Liver (tissue), 3 donors: Measurements from ENCODE around the gene GRK7.

Experiments used
- ATF3 ChIP-seq: IDR thresholded peaks from 2 replicates; pipeline ENCODE4 v1.6.1; 2016; ENCODE audit warnings: antibody characterized with exemption
- CTCF ChIP-seq: fragments of 150-350 bp; IDR thresholded peaks from 2 replicates; pipeline ENCODE4 v1.5.1; 2017; ENCODE audit warnings: improper control_type of control experiment, low read depth, low read length; ENCODE audit not compliant: missing input control
- MAX ChIP-seq: IDR thresholded peaks from 2 replicates; pipeline ENCODE4 v1.6.1; 2016; ENCODE audit warnings: antibody characterized with exemption
- RAD21 ChIP-seq, 2 donors: IDR thresholded peaks; 2 replicates each; pipeline ENCODE4 v1.6.1; 2016; ENCODE audit warnings: antibody characterized with exemption in 2 of 2, mild to moderate bottlenecking in 2 of 2
- SP1 ChIP-seq: IDR thresholded peaks from 2 replicates; pipeline ENCODE4 v1.6.1; 2018; ENCODE audit warnings: antibody characterized with exemption, mild to moderate bottlenecking
- TAF1 ChIP-seq: conservative IDR thresholded peaks from 2 replicates; pipeline ENCODE4 v1.6.1; 2016; ENCODE audit warnings: antibody characterized with exemption, mild to moderate bottlenecking
- donor health status: healthy.
- donor health status: healthy.

GRCh38 chr3:141795741-141796080 lies 32.5 kb downstream of the GRK7 start:
- TF ChIP-seq CTCF = no peak
- TF ChIP-seq SP1 = no peak
- TF ChIP-seq ATF3 = no peak
- no peak for TF ChIP-seq MAX
- TF ChIP-seq TAF1 = no peak
- TF ChIP-seq RAD21 (IDR thresholded peaks at IDR 0.05) = no peak
